ENCODE measurements around the gene AANAT.

Gene AANAT

GRCh38 chr17:76469076-76469990 lies 1.9 kb downstream of the AANAT start:
- no peak for DNase-seq

- no peak for DNase-seq
Observed at GRCh38 chr17:76469991-76470739, 2.8 kb downstream of the AANAT start.

- no peak for DNase-seq
Observed at GRCh38 chr17:76471498-76472257, 4.3 kb downstream of the AANAT start.

DNA sequence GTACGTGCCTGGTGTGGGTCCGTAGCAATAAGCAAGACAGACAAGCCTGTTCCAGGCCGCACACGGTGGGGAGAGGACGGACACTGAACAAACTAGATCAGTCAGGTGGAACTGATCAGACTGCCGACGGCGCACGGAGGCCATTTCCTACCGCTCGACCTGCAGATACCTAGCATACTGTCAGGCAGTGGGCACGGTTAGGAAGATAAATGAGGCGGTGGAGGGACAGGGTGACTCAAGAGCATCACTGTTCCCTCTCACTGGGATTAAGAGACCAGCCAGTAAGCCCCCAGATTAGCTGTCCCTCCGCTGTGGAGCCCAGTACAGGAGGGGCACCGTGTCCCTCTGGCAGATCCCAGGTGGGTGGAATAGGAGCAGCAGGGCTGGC lies 4.8 kb downstream of the AANAT start:
- no peak for DNase-seq

- no peak for DNase-seq
Observed at GRCh38 chr17:76472726-76473125, 5.3 kb downstream of the AANAT start.

DNA sequence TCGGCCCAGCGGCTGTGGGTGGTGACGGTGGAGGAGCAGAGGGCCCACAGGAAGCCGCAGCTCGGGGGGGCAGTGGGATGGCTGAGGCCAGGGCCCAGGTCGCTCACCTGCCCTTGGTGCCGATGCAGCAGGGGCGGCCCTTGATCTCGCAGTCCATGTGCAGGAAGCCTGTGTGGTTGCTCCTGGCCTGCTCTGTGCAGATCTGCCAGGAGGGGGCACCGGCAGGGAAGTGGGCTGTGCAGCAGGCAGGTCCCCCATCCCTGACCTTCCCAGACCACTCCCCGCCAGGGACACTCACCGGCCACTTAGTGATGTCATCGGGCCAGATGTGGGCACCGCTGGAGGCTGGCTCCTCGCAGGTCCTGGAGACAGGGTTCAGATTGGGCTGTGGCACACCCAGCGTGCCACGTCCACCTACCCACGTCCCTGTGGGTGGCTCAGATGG lies 6.2 kb downstream of the AANAT start:
- no peak for DNase-seq

DNA sequence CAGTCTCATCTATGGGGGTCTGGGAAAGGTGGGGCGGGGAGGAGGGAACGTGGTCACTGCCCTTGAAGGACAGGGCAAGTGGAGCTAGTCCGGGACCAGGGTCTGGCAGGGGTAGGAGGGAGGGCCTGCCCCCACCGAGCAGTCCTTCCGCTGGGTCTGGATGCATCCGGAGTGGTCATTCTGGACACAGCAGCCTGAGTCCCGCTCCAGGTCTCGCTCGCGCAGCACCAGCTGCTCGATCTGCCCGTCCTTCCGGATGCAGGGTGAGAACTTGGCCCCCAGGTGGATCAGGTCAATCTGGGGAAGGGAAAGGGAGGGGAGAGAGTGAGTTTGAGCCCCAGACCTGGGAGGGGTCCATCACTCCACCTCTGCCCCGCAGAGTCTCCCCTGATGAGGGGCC lies 6.8 kb downstream of the AANAT start:
- no peak for DNase-seq

GRCh38 chr17:76474894-76475293 lies 7.5 kb downstream of the AANAT start:
- no peak for DNase-seq

DNA sequence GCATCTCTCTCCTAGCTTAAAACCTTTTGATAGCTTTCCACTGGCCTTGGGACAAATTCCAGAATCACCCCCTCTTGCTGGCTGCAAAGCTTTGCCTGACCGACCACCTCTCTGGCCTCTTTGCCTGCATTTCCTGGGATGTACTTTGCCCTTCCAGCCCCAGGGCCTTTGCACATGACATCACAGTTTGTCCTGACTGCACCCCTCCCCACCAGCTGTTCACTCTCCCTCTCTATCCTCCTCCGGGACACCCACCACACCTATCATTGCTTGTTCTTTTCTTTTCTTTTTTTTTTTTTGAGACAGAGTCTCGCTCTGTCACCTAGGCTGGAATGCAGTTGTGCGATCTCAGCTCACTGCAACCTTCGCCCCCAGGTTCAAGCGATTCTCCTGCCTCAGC lies 7.9 kb downstream of the AANAT start:
- no peak for DNase-seq

DNA sequence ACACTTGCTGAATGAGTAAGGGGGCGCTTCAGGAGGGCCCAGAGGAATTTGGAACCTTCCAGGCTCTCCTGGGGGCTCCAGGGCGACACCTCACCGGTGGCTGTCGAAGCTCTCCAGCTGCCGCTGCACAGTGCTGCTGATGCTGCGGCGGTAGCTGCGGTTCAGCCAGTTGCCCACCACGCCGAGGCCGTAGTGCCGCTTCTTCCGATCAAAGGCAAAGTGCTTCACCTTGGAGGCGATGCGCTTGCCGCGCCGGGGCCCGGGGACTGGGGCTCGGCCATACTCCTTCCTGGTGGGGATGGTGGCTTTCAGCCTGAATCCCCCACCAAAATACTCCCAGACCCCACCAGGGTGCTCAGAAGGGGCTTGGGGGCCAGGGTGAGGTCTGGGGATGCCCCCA lies 9.3 kb downstream of the AANAT start:
- no peak for DNase-seq

- DNase-seq, result no peak
Observed at GRCh38 chr17:76477576-76477975, 10.2 kb downstream of the AANAT start.

GRCh38 chr17:76478097-76478496 lies 10.7 kb downstream of the AANAT start:
- DNase-seq, result no peak

- DNase-seq, result no peak
Observed at GRCh38 chr17:76478730-76479514, 11.5 kb downstream of the AANAT start.

- no peak for DNase-seq
Observed at GRCh38 chr17:76479515-76480060, 12.2 kb downstream of the AANAT start.

GRCh38 chr17:76480632-76481031 lies 13.2 kb downstream of the AANAT start:
- no peak for DNase-seq

DNA sequence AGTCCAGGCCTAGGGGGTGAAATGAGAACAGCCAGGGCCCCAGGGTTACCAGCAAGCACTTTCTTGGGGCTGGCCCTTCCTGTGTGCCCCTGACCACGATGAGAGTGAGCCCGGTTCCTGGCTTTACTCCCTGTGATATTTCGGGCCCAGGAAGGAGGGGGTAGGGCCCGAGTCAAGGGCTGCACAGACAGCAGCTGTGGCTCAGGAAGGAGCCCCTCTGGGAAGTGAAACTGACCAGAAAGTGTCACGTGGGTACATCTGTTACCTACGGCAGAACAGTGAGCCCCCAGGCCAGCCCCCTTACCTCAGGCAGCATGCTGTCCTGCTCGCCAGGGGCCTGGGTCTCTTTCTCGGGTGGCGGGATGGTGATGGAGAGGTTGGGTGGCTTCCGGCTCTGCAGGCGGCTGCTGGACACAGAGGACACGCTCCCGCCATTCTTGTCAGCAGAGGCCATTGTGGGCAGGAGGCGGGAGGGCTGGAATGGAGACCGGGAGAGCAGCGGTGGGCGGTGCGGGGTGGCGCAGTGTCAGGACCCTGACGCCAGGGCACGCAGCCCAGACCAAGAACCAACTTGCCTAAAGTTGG lies 13.8 kb downstream of the AANAT start:
- DNase-seq, result no peak

GRCh38 chr17:76484228-76484725 lies 16.9 kb downstream of the AANAT start:
- no peak for DNase-seq

DNA sequence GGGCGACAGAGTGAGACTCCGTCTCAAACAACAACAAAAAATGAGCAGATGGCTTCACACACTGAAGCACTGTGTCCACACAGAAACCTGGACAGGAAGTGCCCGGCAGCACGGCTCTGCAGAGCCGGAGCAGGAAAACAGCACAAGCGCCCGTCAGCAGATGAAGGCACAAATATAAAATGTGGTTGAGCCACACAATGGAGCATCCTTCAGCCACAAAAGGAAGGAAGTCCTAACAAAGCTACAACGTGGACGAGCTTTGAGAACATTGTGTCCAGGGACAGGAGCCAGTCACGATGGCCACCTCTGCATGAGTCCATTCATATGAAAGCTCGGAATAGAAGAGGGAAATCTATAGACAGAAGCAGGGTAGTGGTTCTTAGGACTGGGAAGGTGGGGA lies 18.2 kb downstream of the AANAT start:
- no peak for DNase-seq

DNA sequence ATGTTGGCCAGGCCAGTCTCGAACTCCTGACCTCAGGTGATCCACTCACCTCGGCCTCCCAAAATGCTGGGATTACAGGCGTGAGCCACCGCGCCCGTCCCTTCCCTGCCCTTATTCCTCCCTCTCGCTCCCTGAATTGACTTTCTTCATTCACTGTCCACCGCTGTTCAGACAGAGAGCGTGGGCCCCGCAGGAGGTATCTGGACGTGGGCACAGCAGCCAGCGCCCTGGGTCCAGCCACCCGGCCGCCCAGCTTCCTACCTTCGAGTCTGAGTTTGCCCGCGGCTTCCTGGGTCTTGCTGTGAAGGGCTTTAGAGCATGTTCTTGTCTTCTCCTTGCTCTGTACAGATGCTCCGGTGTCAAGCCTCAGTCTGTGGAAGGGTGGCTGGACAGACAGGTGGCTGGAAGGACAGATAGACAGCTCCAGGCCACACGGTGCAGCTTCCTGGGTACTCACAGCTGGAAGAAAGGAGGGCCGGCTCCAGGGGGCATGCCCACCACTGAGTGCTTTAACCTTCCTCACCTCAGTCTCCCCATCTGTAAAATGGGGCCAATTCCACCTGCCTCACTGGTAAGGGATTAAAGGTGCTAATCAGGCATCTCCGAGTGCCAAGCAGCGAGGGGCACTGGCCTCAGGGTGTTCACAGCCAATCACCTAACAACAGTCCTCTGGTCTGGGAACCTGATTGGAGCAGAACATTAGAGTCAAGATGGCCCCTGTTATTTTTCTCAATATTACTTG lies 20.2 kb downstream of the AANAT start:
- DNase-seq, result no peak

- no peak for DNase-seq
Observed at GRCh38 chr17:76490112-76490710, 22.8 kb downstream of the AANAT start.
